ENCODE data around the gene GPX3. TPM values are rescaled to one million over a fixed set of nuclear protein-coding genes. Genes with fewer than 3 reads are reported as not detected.

Gene GPX3
- total and polyA plus RNA-seq, 2 of the 13 experiments (the other 11 are each of a cell fraction or from before 2014, with no cell fraction given) = 33.8 to 1,892 TPM

DNA sequence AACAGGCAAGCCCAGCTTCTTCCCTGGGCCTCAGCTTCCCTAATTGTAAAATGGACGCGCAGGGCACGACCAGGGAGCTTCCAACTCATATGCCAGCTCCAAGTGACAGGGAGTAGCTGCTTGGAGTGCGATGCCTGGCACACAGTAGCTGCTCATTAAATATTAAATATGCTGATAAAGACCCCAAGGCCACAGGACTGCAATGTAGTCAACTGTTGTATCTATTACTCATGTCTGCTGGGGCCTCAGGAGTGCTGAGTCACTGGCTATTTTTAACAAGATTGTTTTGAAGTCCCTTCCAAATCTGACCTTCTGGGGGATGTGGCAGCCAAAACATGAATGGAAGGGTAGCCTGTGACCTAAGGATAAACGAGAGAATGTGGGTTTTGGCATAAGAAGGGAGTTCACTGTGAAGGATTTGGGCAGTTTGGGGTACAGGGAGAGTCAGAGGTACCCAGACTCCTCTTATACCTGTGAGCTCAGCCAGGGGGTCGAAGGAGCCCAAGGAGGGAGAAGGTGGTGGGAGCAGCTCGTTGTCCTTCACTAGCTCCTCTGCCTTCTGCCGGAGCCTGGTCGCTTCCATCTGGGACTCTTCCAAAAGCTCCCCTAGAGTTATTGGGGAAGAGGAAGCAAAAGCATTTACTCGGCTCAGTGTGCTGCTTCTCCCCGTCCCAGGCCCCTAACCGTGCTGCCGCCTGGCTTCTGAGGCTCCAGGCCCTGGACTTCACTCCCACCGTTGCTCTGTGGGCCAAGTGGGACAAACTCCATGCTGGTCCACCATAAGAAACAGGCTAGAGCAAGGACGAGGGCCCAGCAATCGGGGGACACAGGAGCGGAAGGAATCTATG, 43.0 kb downstream of the GPX3 start (continued):
- TF ChIP-seq, protein P1, sequence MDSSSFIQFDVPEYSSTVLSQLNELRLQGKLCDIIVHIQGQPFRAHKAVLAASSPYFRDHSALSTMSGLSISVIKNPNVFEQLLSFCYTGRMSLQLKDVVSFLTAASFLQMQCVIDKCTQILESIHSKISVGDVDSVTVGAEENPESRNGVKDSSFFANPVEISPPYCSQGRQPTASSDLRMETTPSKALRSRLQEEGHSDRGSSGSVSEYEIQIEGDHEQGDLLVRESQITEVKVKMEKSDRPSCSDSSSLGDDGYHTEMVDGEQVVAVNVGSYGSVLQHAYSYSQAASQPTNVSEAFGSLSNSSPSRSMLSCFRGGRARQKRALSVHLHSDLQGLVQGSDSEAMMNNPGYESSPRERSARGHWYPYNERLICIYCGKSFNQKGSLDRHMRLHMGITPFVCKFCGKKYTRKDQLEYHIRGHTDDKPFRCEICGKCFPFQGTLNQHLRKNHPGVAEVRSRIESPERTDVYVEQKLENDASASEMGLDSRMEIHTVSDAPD (CRISPR knock-in tag; IDR thresholded peaks at IDR 0.05) = no peak
- TF ChIP-seq, protein P2, sequence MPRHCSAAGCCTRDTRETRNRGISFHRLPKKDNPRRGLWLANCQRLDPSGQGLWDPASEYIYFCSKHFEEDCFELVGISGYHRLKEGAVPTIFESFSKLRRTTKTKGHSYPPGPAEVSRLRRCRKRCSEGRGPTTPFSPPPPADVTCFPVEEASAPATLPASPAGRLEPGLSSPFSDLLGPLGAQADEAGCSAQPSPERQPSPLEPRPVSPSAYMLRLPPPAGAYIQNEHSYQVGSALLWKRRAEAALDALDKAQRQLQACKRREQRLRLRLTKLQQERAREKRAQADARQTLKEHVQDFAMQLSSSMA (CRISPR knock-in tag; IDR thresholded peaks at IDR 0.05) = no peak
- 0 out of 2 replicates have a peak, but pooled peaks have one; percentile 10 for TF ChIP-seq MAFF (IDR thresholded peaks at IDR 0.05; ENCODE audit: low read depth, low read length)
- no peak for TF ChIP-seq FOXJ3 (CRISPR knock-in tag; IDR thresholded peaks at IDR 0.05; ENCODE audit: borderline replicate concordance)
- TF ChIP-seq, protein P3, sequence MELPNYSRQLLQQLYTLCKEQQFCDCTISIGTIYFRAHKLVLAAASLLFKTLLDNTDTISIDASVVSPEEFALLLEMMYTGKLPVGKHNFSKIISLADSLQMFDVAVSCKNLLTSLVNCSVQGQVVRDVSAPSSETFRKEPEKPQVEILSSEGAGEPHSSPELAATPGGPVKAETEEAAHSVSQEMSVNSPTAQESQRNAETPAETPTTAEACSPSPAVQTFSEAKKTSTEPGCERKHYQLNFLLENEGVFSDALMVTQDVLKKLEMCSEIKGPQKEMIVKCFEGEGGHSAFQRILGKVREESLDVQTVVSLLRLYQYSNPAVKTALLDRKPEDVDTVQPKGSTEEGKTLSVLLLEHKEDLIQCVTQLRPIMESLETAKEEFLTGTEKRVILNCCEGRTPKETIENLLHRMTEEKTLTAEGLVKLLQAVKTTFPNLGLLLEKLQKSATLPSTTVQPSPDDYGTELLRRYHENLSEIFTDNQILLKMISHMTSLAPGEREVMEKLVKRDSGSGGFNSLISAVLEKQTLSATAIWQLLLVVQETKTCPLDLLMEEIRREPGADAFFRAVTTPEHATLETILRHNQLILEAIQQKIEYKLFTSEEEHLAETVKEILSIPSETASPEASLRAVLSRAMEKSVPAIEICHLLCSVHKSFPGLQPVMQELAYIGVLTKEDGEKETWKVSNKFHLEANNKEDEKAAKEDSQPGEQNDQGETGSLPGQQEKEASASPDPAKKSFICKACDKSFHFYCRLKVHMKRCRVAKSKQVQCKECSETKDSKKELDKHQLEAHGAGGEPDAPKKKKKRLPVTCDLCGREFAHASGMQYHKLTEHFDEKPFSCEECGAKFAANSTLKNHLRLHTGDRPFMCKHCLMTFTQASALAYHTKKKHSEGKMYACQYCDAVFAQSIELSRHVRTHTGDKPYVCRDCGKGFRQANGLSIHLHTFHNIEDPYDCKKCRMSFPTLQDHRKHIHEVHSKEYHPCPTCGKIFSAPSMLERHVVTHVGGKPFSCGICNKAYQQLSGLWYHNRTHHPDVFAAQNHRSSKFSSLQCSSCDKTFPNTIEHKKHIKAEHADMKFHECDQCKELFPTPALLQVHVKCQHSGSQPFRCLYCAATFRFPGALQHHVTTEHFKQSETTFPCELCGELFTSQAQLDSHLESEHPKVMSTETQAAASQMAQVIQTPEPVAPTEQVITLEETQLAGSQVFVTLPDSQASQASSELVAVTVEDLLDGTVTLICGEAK (IDR thresholded peaks at IDR 0.05) = no peak
- TF ChIP-seq, protein P3 (CRISPR knock-in tag; IDR thresholded peaks at IDR 0.05) = no peak
